Posterior cingulate gyrus (tissue), 11 donors: ENCODE results near the gene YTHDF2.
"Not testable (repeated sequence)": the region's sequence is repeated elsewhere in the genome, so short reads cannot be mapped to it uniquely, and the experiment has no call there.

Source experiments
- DNase-seq, 10 donors: peaks; one replicate each; pipeline versions ENCODE4 v3.0.0 to v3.0.0-alpha.2; 2020 to 2021; ENCODE audit warnings: mixed read lengths in 3 of 10
- intact Hi-C: fragments of 100-400 bp; cut with DNase I; formaldehyde crosslinking; loops from one replicate; pipeline ENCODE4 v1.15.1; 2023

The YTHDF2 gene

DNA sequence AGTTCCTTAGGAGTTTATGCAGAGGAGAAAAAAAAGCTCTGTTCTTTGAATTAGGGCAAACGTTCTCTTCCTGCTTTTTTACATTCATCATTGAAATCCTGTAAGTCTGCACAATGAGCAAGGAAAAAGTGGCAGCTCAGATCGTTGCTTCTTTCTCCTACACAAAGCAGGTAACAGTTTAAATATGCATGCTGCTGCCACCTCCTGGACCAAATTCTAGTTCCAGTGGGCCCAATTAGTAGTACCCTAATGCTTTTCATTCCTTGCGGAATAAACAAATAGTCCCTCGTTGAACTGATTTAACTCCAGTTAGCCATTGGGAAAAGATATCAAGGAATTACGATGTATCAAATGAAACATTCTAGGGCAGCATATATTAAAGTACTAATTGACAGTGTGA lies 20.1 kb downstream of the YTHDF2 start:
- intact Hi-C loops: no loop called here
- DNase-seq: no peak

DNA sequence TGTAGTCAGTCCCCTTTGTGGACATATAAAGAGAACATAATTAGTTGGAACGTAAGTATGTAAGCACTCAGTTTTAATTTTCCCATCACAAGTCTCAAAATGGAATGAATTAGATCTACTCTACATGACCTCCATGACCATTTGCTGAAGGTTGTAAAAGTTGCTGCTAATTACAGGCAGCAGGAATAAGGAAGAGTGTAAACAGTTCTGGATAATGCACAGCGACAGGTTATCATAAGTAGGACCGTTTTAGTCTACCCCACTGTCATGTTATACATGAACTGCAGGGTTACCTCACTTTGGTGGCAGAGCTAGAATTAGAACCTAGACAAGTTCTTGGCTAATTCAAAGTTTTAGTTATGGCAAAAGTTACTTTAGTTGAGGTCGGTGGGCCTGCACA lies 21.7 kb downstream of the YTHDF2 start:
- no peak for DNase-seq
- intact Hi-C loops: no loop called here

DNA sequence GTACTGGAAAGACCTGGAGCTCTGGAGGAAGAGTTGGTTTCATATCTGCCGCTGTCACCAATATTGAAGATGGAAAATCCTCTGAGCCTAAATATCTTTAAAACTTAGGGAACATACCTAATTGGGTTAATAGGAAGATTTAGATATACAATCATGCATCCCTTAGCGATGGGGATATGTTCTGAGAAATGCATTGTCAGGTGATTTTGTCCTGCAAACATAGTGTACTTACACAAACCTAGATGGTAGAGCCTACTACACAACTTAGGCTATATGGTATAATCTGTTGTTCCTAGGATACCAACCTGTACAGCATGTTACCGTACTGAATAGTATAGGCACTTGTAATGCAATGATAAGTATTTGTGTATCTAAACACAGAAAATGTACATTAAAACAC lies 22.5 kb downstream of the YTHDF2 start:
- DNase-seq: no peak
- intact Hi-C loops: no loop called here

DNA sequence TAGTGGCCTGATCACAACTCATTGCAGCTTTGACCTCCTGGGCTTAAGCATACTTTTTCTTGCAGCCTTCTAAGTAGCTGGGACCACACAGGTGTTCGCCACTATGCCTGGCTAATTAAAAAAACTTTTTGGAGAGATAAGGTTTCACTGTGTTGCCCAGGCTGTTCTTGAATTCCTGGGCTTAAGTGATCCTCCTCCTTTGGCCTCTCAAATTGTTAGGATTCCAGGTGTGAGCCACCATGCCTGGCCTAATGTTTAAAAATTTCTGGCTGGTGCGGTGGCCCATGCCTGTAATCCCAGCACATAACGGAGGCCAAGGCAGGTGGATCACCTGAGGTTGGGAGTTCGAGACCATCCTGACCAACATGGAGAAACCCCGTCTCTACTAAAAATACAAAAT lies 24.4 kb downstream of the YTHDF2 start:
- intact Hi-C loops: no loop called here
- DNase-seq: no peak

DNA sequence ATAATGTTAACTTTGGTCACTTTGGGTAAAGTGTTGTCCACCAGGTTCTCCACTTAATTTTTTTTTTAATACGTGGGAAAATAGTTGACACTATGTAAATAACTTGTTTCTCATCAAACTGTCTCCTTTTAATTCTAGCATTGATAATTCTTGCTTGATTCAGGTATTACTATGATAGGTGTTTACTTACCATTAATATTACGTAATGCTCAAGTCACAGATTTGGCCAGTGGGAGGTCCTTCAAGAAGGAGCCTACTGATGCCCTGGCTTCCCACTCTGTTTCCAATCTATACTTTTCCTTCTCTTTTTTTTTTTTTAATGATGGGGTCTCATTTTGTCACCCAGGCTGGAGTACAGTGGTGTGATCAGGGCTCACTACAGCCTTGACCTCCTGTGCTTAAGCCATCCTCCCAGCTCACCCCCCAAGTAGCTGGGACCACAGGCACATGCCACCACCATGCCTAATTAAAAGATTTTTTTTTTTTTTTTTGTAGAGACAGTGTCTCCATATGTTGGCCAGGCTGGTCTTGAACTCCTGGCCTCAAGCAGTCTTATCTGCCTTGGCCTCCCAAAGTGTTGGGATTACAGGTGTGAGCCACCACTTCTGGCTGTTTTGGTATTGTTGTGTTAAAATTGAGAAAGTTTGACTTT lies 29.9 kb downstream of the YTHDF2 start:
- intact Hi-C loops: no loop called here
- peak in 1 of 10 donors; percentile 8 for DNase-seq

DNA sequence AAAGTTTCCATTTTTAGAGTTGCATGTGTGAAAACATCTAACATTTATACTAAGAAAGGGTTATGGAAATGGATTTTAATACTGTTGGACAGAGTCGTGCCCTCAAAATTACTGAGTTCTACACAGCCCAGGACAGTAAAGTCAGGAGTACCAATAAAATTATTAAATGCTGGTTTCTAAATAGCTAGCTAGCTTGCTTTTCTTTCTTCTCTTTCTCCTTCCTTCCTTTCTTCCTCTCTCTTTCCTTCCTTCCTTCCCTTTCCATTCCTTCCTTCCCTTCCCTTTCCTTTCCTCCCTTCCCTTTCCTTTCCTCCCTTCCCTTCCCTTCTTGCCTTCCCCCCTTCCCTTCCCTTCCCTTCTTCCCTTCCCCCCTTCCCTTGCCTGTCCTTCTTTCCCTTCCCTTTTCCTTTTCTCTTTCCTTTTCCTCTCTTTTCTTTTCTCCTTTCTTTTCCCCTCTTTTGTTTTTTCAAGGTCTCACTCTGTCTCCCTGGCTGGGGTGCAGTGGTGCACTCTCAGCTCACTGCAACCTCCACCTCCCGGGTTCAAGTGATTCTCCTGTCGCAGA lies 33.9 kb downstream of the YTHDF2 start:
- no peak for DNase-seq
- intact Hi-C loops: no loop called here

DNA sequence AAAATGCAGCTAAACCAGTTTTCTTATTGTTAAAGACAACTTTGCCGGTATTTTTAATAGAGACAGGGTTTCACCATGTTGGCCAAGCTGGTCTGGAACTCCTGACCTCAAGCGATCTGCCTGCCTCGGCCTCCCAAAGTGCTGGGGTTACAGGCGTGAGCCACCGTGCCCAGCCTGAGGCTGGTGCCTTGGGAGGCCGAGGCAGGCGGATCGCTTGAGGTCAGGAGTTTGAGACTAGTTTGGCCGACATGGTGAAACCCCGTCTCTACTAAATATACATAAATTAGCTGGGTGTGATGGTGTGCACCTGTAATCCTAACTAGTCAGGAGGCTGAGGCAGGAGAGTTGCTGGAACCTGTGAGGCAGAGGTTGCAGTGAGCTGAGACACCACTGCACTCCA lies 35.2 kb downstream of the YTHDF2 start:
- intact Hi-C loops: not testable (repeated sequence)
- DNase-seq: peak in 2 of 10 donors; percentile 21 to 24

DNA sequence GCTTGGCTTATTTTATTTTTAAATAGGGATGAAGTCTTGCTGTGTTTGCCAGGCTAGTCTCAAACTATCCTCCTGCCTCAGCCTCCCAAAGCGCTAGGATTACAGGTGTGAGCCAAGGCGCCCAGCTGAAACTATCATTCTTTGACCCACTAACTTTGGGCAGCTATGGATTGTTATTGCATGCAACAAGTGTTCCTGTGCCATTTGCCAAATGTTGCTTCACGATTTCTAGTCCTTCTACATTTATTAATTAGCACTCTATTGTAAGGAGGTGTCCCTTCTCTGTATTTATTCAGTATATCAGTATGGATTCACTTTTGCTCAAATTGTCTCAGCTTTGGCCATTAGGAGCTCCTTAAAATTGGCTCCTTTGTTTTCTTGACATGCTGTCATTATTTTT lies 36.4 kb downstream of the YTHDF2 start:
- intact Hi-C loops: no loop called here
- DNase-seq: peak in 1 of 10 donors; percentile 4

DNA sequence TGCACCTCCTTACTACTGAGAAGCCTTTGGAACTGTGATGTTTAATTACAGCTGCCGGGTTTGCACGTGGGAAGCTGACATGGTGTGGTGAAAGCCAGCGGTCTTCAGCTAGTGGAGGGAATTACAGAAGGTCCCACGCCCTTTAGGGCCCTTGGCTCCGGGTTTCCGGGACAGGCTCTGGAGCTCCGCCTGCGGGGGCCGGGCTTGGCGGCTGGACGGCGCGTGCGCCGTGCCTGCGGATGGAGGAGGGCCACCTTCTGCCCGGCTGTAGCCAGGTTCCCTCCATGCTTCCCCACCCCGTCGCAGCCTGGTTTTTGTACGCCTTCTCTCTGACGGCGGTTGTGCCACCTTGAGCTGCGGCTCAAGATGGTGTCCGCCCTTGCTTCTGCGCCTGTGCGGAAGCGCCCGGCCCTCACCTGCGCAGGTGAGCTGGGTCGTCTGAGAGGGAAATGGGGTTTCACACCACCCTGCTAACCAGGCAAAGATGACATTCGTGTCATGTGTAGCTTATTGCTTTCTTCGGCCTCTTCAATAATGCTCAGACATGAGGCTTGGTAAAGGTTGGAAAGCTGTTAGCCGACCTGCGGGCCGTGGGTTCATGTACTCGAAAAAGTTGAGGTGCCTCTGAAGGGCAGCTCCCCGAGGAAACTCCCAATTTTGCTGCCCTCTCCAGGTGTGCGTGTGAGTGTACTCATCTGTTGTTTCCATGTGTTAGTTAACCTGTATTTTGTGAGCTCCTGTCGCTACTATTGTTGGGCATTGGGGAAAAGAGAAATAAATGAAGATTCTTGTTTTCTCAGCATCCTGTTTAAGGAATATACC lies 38.6 kb downstream of the YTHDF2 start:
- DNase-seq: peak; percentile 17 to 95 (median 56)
- intact Hi-C loops: no loop called here

DNA sequence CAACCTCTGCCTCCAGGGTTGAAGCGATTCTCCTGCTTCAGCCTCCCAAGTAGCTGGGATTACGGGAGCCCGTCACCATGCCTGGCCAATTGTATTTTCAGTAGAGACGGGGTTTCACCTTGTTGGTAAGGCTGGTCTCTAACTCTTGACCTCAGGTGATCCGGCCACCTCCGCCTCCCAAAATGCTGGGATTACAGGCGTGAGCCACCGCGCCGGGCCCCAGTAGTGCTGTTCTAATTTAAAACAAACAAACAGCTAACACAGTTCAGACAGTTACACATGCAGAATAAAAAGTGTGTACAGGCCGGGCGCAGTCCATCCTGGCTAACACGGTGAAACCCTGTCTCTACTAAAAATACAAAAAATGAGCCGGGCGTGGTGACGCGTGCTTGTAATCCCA lies 39.6 kb downstream of the YTHDF2 start:
- intact Hi-C loops: no loop called here

DNA sequence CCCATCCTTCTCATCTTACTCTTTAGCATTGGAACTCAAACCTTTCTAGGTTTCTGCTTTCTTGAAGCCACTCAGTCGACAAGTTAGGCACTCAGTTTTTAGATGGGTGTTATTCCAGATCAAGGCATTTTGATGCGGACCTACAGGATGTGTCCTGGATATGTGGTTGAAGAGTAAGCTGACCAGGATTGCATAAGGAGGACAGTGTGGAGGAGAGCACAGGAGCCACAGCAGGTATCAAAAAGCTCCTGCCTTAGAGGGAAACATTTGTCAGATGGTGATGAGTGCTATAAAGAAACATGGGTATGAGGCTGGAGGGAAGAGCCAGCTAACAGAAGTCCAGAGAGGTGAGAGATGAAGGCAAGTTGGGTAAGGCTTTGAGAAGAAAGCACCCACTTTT lies 41.3 kb downstream of the YTHDF2 start:
- intact Hi-C loops: no loop called here
- DNase-seq: no peak

More for the DNA sequence above, 39.6 kb downstream of the YTHDF2 start:
- peak in 2 of 10 donors; percentile 42 to 49 for DNase-seq

DNA sequence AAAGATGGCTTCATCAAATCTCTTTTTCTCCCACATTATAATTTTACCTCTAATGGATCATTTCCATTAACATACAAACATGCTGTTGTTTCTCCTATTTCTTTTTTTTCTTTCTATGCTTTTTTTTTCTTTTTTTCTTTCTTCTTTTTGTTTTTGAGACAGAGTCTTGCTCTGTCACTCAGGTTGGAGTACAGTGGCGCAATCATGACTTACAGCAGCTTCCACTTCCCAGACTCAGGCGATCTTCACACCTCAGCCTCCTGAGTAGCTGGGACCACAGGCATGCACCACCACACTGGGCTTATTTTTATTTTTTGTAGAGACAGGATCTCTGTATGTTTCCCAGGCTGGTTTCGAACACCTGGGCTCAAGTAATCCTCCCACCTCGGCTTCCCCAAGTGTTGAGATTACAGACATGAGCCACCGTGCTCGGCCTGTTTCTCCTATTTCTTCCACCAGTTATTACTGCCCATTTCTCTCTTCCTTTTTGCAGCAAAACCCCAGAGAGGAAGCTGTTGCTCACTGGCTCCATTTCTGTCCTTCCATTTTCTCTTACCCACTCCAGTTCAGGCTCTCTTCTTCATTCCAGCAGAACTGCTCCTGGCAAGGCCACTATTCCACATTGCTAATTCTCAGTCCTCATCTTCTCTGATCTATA lies 43.1 kb downstream of the YTHDF2 start:
- peak in 1 of 10 donors; percentile 15 for DNase-seq
- intact Hi-C loops: loop anchor here (10.0 kb wide), 1 partner anchor 1925 kb away; no protein-coding TSS in a partner anchor

DNA sequence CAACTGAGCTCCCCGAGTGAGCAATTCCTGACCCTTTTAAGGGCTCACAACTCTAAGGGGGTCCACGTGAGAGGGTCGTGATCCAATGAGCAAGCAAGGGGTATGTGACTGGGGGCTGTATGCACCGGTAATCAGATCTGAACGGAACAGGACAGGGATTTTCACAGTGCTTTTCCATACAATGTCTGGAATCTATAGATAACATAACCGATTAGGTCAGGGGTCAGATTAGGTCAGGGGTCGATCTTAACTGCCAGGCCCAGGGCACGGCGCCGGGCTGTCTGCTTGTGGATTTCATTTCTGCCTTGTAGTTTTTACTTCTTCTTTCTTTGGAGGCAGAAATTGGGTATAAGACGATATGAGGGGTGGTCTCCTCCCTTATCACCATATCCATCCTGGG lies 44.6 kb downstream of the YTHDF2 start:
- peak in 1 of 10 donors; percentile 46 for DNase-seq
- intact Hi-C loops: loop anchor here (10.0 kb wide), 1 partner anchor 1923 kb away; no protein-coding TSS in a partner anchor

DNA sequence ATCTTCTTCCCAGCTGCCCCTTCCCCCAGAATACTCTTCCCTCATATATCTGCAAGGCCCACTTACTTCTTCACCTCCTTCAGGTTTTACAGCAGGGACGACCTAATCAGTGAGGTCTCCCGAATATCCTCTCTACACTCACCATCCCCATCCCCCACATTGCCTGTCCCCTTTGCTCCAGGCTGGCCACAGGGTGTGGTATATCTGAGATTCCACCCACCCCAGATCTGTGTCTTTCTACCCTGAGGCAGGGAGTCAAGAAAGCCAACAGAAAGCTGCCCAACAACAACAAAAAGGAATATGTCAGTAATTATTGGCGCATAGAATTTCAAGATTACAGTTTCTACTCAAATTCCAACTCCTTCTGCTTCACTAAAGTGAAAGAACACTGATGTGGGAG lies 45.3 kb downstream of the YTHDF2 start:
- peak in 1 of 10 donors; percentile 37 for DNase-seq
- intact Hi-C loops: loop anchor here (10.0 kb wide), 1 partner anchor 1923 kb away; no protein-coding TSS in a partner anchor

DNA sequence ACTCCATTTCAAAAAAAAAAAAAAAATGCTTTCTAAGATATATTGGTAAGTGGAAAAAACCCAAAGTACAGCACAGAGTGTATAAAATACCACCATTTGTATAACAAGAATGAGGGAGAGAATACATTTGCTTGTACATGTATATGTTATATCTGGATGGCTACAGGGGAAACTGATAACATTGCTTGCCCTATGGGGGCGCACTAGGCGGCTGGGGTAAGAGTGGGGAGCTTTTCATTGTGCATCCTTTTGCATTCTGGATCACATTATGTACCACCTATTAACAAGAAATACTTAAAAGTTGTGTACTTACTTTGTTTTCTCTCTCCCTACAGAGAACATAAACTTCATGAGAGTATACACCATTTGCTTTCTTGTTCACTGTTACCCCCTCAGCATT lies 46.6 kb downstream of the YTHDF2 start:
- intact Hi-C loops: loop anchor here (10.0 kb wide), 1 partner anchor 1921 kb away; no protein-coding TSS in a partner anchor
- DNase-seq: no peak

DNA sequence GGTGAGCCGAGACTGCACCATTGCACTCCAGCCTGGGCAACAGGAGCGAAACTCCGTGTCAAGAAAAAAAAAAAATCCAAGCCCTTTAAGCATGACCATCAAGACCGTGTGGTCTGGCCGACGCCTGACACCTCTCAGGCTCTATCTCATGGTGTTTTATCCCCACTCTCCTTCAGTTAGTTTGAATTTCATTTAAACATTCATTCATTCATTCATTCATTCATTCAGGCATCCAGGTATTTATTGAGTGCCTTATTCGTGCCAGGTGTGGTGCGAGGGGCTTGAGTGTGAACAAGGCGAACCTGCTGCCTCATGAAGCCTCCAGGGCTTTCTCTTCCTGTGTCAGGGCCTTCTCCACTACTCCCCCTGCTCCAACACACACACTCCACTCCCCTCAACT lies 52.7 kb downstream of the YTHDF2 start:
- intact Hi-C loops: loop anchor here (5.0 to 10.0 kb wide), 3 partner anchors 243 to 1915 kb away; no protein-coding TSS in a partner anchor

DNA sequence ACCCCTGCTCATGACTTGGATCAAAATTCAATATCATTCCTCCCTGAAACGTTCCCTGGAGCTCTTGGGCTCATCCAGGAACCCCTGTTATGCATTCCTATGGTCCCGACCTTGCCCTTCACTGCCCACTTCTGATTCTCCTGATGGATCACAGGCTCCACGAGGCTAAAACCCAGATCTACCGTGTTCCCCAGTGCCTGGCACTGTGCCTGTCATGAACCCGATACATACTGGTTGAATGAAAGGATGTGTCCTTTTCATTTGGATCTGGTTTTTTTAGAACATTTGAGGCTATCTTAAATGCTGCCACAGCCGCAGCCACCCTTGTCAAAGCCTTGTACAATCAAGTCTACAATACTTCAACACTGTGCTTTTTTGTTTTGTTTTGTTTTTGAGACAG lies 53.1 kb downstream of the YTHDF2 start:
- peak in 2 of 10 donors; percentile 7 to 68 for DNase-seq
- intact Hi-C loops: loop anchor here (5.0 to 10.0 kb wide), 3 partner anchors 242 to 1915 kb away; no protein-coding TSS in a partner anchor

More for the DNA sequence above, 52.7 kb downstream of the YTHDF2 start:
- peak in 2 of 10 donors; percentile 10 to 17 for DNase-seq

DNA sequence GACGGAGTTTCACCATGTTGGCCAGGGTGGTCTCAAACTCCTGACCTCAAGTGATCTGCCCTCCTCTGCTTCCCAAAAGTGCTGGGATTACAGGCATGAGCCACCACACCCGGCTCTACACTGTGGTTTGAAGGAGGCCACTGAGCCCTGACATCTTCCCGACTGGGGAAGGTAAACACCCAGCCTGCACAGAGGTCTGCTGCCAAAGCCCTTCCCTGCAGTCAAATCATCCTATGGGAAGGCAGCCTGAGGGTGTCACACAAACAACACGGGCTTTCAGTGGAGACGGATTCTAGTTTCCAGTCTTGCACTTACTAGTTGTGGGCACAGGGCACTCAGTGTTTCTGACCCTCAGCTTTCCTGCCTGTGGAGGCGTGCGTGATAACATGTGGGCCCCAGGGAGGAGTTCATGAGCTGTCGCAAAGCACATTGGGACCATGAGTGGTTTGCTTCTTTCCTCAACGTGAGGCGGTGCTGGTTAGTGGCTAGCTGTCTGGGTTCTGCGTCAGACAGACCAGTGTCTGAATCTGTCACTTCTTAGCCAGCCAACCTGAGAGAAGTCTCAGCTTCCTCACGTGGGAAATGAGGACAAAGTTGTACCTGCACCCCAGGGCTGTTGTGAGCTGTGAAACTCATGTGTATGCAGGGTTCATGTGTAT lies 53.8 kb downstream of the YTHDF2 start:
- intact Hi-C loops: no loop called here
- DNase-seq: peak in 2 of 10 donors; percentile 44 to 46

DNA sequence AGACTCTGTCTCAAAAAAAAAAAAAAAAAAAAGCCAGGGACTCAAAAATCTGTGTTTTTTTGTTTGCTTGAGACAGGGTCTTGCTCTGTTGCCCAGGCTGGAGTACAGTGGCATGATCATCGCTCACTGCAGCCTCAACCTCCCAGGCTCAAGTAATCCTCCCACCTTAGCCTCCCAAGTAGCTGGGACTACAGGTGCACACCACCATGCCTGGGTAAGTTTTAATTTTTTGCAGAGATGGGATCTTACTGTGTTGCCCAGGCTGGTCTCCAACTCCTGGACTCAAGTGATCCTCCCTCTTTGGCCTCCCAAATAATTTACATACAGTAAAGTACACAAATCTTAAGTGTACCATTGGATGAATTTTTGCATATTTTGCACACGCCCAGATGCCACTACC lies 55.2 kb downstream of the YTHDF2 start:
- peak in 1 of 10 donors; percentile 10 for DNase-seq
- intact Hi-C loops: not testable (repeated sequence)

DNA sequence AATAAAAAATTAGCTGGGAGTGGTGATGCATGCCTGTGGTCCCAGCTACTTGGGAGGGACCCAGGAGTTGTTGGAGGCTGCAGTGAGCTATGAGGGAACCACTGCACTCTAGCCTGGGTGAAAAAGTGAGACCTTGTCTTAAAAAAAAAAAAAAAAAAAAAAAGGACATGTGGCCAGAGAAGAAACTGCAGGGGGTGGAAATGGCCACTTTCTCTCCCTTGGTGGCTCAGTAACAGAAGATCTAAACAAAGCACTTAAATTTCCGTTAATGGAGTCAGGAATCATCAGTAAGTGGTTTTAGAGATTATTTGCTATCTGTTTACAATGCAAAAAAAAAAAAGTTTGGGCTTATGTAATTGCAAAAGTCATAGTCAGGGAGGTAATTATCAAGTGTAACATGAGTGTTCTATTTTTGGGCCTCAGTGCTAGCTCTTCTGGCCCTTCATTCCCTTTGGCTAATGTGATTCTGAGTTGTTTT lies 55.9 kb downstream of the YTHDF2 start:
- intact Hi-C loops: no loop called here
- peak in 1 of 10 donors; percentile 0 for DNase-seq
